Prostate gland (tissue), 2 donors: Measurements from ENCODE around the gene GRP.

Experiments
- POLR2A ChIP-seq: fragments of 450-650 bp; IDR thresholded peaks from one replicate; pipeline ENCODE4 v1.6.1; 2016; ENCODE audit warnings: antibody characterized with exemption, mild to moderate bottlenecking
- POLR2AphosphoS5 ChIP-seq: sonication (generic); formaldehyde crosslinking; IDR thresholded peaks from one replicate; pipeline ENCODE4 v1.6.1; 2017; ENCODE audit warnings: antibody characterized with exemption
- TF ChIP-seq, protein P1 (sequence below), 4 experiments: fragments of 200-600 bp in 2 of 4; fragments of 450-650 bp in 2 of 4; sonication (generic) in 2 of 4; IDR thresholded peaks; 1 replicate in 3 of 4; 2 replicates in 1 of 4; pipeline ENCODE4 v1.5.1; 2016 to 2019; ENCODE audit warnings: antibody characterized with exemption in 4 of 4, mild to moderate bottlenecking in 2 of 4, moderate library complexity in 2 of 4

- no peak for TF ChIP-seq POLR2A
- TF ChIP-seq, protein P1, sequence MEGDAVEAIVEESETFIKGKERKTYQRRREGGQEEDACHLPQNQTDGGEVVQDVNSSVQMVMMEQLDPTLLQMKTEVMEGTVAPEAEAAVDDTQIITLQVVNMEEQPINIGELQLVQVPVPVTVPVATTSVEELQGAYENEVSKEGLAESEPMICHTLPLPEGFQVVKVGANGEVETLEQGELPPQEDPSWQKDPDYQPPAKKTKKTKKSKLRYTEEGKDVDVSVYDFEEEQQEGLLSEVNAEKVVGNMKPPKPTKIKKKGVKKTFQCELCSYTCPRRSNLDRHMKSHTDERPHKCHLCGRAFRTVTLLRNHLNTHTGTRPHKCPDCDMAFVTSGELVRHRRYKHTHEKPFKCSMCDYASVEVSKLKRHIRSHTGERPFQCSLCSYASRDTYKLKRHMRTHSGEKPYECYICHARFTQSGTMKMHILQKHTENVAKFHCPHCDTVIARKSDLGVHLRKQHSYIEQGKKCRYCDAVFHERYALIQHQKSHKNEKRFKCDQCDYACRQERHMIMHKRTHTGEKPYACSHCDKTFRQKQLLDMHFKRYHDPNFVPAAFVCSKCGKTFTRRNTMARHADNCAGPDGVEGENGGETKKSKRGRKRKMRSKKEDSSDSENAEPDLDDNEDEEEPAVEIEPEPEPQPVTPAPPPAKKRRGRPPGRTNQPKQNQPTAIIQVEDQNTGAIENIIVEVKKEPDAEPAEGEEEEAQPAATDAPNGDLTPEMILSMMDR (IDR thresholded peaks at IDR 0.05), result no peak
- TF ChIP-seq POLR2AphosphoS5, result no peak
These were observed 59.2 kb downstream of the GRP start for GRCh38 chr18:59279193-59279592.
